ENCODE results near the gene FILIP1L. TPM values are rescaled to one million over a fixed set of nuclear protein-coding genes. Genes with fewer than 3 reads are reported as not detected.

Gene FILIP1L
- total RNA-seq, 1 experiment from 2014 or later = 0.07 TPM

- no peak overlapping the region for H4K5ac ChIP-seq (ENCODE audit: insufficient read length, low read depth, low read length)
- no peak overlapping the region for H3K23ac ChIP-seq (ENCODE audit: insufficient read length, low read depth, low read length)
- no peak overlapping the region for H3K9ac ChIP-seq (ENCODE audit: extremely low read depth, insufficient read length, low read length)
- Mint-ChIP-seq H3K27ac (peak overlapping the region in 1 of 3 experiments; percentile 31; a peak in 1 of 7 replicates), H3K27me3 (ENCODE audit: low read depth) (no peaks in the 10 kb centered on the region), H3K36me3 (ENCODE audit: insufficient read depth in 1 of 3, low read depth in 3 of 3) (peaks cover 0 to 3% (median 0%) of the 10 kb centered on the region in 3 experiments; a peak in 2 of 7 replicates), H3K9me3 (no peaks in the 10 kb centered on the region; a peak in 1 of 5 replicates), H3K4me1 (peaks cover 8 to 16% of the 10 kb centered on the region in 2 experiments; a peak in 3 of 4 replicates), H3K4me3 (no peak overlapping the region)
- no peak overlapping the region for H3K18ac ChIP-seq (ENCODE audit: insufficient read length, low read depth, low read length)
- no peak overlapping the region for H4K91ac ChIP-seq (ENCODE audit: insufficient read length, low read depth, low read length)
- H3K4me1 ChIP-seq (ENCODE audit: insufficient read depth, low read length) = no peaks in the 10 kb centered on the region
- H3K4ac ChIP-seq (ENCODE audit: low read depth, low read length) = no peak overlapping the region
- no peaks in the 10 kb centered on the region for H3K9me3 ChIP-seq (ENCODE audit: control insufficient read depth, low read depth, low read length)
- H2AK5ac ChIP-seq (ENCODE audit: insufficient read length, low read length) = no peak overlapping the region
- H3K27me3 ChIP-seq (ENCODE audit: insufficient read depth, low read length) = no peaks in the 10 kb centered on the region
- H3K23me2 ChIP-seq (ENCODE audit: insufficient read length, low read depth, low read length, poor library complexity, severe bottlenecking) = no peaks in the 10 kb centered on the region
- H3K79me1 ChIP-seq (ENCODE audit: insufficient read depth, low read depth, low read length, poor library complexity, severe bottlenecking) = no peaks in the 10 kb centered on the region
- H3K14ac ChIP-seq (ENCODE audit: insufficient read depth, low read length) = no peak overlapping the region
- 0 out of 2 replicates have a peak, but pooled peaks cover 2% of the 10 kb centered on the region for H3K79me2 ChIP-seq (ENCODE audit: insufficient read depth, low read length)
- no peak overlapping the region for H2BK12ac ChIP-seq (ENCODE audit: insufficient read length, low read depth, low read length)
- no peak for DNase-seq
- no peak overlapping the region for H3K27ac ChIP-seq (ENCODE audit: insufficient read length, low read depth, low read length)
- H3K56ac ChIP-seq (ENCODE audit: insufficient read length, low read depth, low read length) = no peak overlapping the region
- no peak overlapping the region for H3T11ph ChIP-seq (ENCODE audit: low read length)
- H2BK15ac ChIP-seq (ENCODE audit: low read depth, low read length) = no peak overlapping the region
- WGBS (ENCODE audit: extremely low coverage, insufficient read length, low lambda C conversion rate) = no CpG with 5 or more reads among the region's 1 CpG
- TF ChIP-seq CTCF (conservative IDR thresholded peaks at IDR 0.05) = no peak
- H2BK120ac ChIP-seq (ENCODE audit: low read depth, low read length, poor library complexity, severe bottlenecking) = no peak overlapping the region
- H2AFZ ChIP-seq (ENCODE audit: low read length) = no peak overlapping the region
- no peak overlapping the region for H2BK5ac ChIP-seq (ENCODE audit: insufficient read length, low read length)
- H2BK20ac ChIP-seq (ENCODE audit: low read depth, low read length, poor library complexity, severe bottlenecking) = no peak overlapping the region
- H3K4me2 ChIP-seq (ENCODE audit: insufficient read depth, insufficient read length, low read length) = no peak overlapping the region
- H4K20me1 ChIP-seq (ENCODE audit: control insufficient read depth, insufficient read depth, insufficient read length) = no peaks in the 10 kb centered on the region
- H4K8ac ChIP-seq (replicated peaks; ENCODE audit: insufficient read length, low read depth, low read length) = no peak overlapping the region
Measured at GRCh38 chr3:100105501-100105900, 8.8 kb downstream of the FILIP1L start.
